Adrenal gland (tissue), 12 donors: Measurements from ENCODE around the gene SP100. TPM values are rescaled to one million over a fixed set of nuclear protein-coding genes. Genes with fewer than 3 reads are reported as not detected.

Experiments
- DNase-seq, 7 donors: peaks; one replicate each; pipeline ENCODE4 v3.0.0-alpha.2; 2019 to 2020
- H3K27ac ChIP-seq, 5 donors: fragments of 200-600 bp; sonication (generic) in 4 of 5; 1 replicate in 3 of 5; 2 replicates in 2 of 5; pipeline versions ENCODE4 v1.5.1 to v1.8.0; 2016 to 2020; ENCODE audit warnings: mild to moderate bottlenecking in 1 of 5
- H3K27me3 ChIP-seq: fragments of 200-600 bp; 2 replicates; pipeline ENCODE4 v1.8.0; 2021
- H3K36me3 ChIP-seq, 2 donors: fragments of 200-600 bp; replicated peaks in 1 of 2; 1 replicate in 1 of 2; 2 replicates in 1 of 2; pipeline versions ENCODE4 v1.5.1 to v1.8.0; 2018 to 2022
- H3K4me1 ChIP-seq, 2 donors: fragments of 200-600 bp; replicated peaks in 1 of 2; 1 replicate in 1 of 2; 2 replicates in 1 of 2; pipeline versions ENCODE4 v1.5.1 to v1.8.0; 2018 to 2021
- H3K4me3 ChIP-seq, 4 donors: fragments of 200-600 bp; sonication (generic) in 3 of 4; one replicate each; pipeline ENCODE4 v1.5.1; 2016 to 2018
- H3K9me3 ChIP-seq, 3 donors: fragments of 200-600 bp; sonication (generic) in 1 of 3; replicated peaks in 1 of 3; 1 replicate in 2 of 3; 2 replicates in 1 of 3; pipeline versions ENCODE4 v1.5.1 to v1.8.0; 2016 to 2021
- CTCF ChIP-seq, 6 experiments: fragments of 450-650 bp in 4 of 6; fragments of 200-600 bp in 2 of 6; sonication (generic) in 1 of 6; IDR thresholded peaks; 1 replicate in 5 of 6; 2 replicates in 1 of 6; pipeline versions ENCODE4 v1.5.1 to v1.8.0; 2016 to 2021; ENCODE audit warnings: antibody characterized with exemption in 6 of 6, mild to moderate bottlenecking in 2 of 6, moderate library complexity in 1 of 6
- POLR2A ChIP-seq, 2 donors: fragments of 450-650 bp; IDR thresholded peaks; one replicate each; pipeline ENCODE4 v1.6.1; 2017; ENCODE audit warnings: antibody characterized with exemption in 2 of 2, mild to moderate bottlenecking in 2 of 2, moderate library complexity in 1 of 2
- WGBS, 4 donors: extraction: QIAGEN DNeasy Blood & Tissue Kit in 2 of 4; methylation state at CpG; one replicate each; pipeline versions ENCODE4 v1.1.5 to v1.1.7; 2013 to 2017; 5-methylcytosine and 5-hydroxymethylcytosine counted together
- intact Hi-C, 2 donors: fragments of 100-400 bp; cut with DNase I; formaldehyde crosslinking; loops; one replicate each; pipeline versions ENCODE4 v1.14.1 to v1.15.0; 2022 to 2023
- polyA plus RNA-seq, 3 donors: library from polyadenylated mRNA; stranded (reverse); fragments of 200-250 nt in 2 of 3; fragments of 350-450 nt in 1 of 3; fragmentation: Illumina TruSeq in 1 of 3; extraction: RNeasy Lipid Tissue Mini Kit (QIAGEN cat#74804) in 1 of 3; gene quantifications; one replicate each; pipeline ENCODE4 v1.2.3, GENCODE V29; 2013 to 2014
- total RNA-seq, 9 donors: library from RNA; depleted of rRNA in 4 of 9; stranded (reverse); fragments of >200 nt in 4 of 9; fragments of 120-200 nt in 1 of 9; fragmentation: NEBNext Ultra II Directional in 1 of 9; extraction: Animal tissue kit (Norgen Biotek cat#: 25700) in 1 of 9; gene quantifications; one replicate each; pipeline versions ENCODE4 v1.1.0 to v1.2.4, GENCODE V29; 2013 to 2023
- donor health status: healthy with polysubstance abuse.
- donor health status: Bipolar disorder and iron deficiency.
- donor health status: DM: yes; HTN: yes; CAD: no.
- donor health status: DM: no; HTN: no; CAD: no.
- donor health status: DM: no; HTN: no; CAD: no.
- donor health status: DM: yes; HTN: yes; CAD: no.

The SP100 gene
- total and polyA plus RNA-seq, 12 donors: 59.2 to 147 (median 99.9) TPM

- Histone ChIP-seq H3K9me3 (no peaks in the 10 kb centered on the region), H3K27me3 (no peaks in the 10 kb centered on the region), H3K4me3 (peak overlapping the region in 1 of 4 donors; percentile 53), H3K36me3 (no peaks in the 10 kb centered on the region), H3K27ac (peak overlapping the region in 1 of 5 donors; percentile 86), H3K4me1 (peaks cover 38 to 59% of the 10 kb centered on the region in 2 donors)
- WGBS, 4 donors: 39 to 47% (median 46%) methylated on average over 4 of the region's 4 CpGs
- no peak for TF ChIP-seq CTCF (IDR thresholded peaks at IDR 0.05)
- no peak for TF ChIP-seq POLR2A (IDR thresholded peaks at IDR 0.05)
- DNase-seq: no peak
- intact Hi-C loops: no loop called here
These were observed 1.4 kb downstream of the SP100 start for GRCh38 chr2:230417436-230417835.

- intact Hi-C loops: no loop called here
- Histone ChIP-seq H3K4me1 (peaks cover 42 to 70% of the 10 kb centered on the region in 2 donors), H3K36me3 (no peaks in the 10 kb centered on the region), H3K27ac (peak overlapping the region in 4 of 5 donors; percentile 15 to 70 (median 46)), H3K4me3 (peak overlapping the region in 2 of 4 donors; percentile 3 to 53), H3K27me3 (no peaks in the 10 kb centered on the region), H3K9me3 (no peaks in the 10 kb centered on the region)
- WGBS, 4 donors: 25 to 31% (median 29%) methylated on average over 9 of the region's 9 CpGs
- DNase-seq: peak in 5 of 7 donors; percentile 58 to 70 (median 62)
- TF ChIP-seq POLR2A (IDR thresholded peaks at IDR 0.05) (no peak), CTCF (IDR thresholded peaks at IDR 0.05) (no peak)
These were observed 2.5 kb downstream of the SP100 start for GRCh38 chr2:230418341-230419016.

DNA sequence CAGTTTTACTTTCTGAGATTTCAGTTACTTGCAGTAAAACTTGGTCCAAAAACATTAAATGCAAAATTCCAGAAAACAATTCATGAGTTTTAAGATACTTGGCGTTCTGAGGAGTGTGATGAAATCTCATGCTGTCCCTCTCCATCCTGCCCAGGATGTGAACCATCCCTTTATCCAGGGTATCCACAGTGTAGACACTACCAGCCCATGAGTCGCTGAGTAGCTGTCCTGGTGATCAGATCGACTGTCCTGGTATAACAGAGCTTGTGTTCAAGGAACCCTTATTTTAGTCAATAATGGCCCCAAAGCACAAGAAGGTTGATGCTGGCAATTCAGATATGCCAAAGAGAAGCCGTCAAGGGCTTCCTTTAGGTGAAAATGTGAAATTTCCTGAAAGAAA, 3.2 kb downstream of the SP100 start:
- whole genome bisulfite sequencing, 4 donors: 79 to 86% (median 85%) methylated on average over 4 of the region's 4 CpGs
- peaks cover 49 to 77% of the 10 kb centered on the region in 2 donors for H3K4me1 ChIP-seq

DNA sequence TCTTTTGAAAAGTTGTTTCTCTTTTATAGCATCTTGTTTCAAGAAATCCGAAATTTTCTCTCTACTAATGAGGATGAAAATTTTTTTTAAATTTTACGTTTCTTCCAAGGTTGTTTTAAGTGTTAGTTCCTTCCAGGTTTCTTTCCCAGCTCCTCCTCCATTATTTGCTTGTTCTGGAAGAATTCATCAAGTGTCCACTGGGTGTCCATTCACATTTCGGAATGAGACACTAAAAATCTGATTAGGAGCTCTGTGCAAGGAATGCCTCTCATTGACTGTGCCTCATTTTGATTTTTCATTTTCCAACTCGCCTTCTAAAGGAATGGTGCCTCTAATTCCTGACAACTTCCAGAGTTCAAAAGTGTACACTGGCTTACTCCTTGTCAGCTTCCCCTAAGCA, 6.1 kb downstream of the SP100 start:
- H3K9me3 ChIP-seq: no peaks in the 10 kb centered on the region
- no peaks in the 10 kb centered on the region for H3K36me3 ChIP-seq
- DNase-seq: no peak
- no peak for TF ChIP-seq POLR2A (IDR thresholded peaks at IDR 0.05)
- peak in 3 of 6 experiments; percentile 15 to 33 (median 19) for TF ChIP-seq CTCF (IDR thresholded peaks at IDR 0.05)
- no peaks in the 10 kb centered on the region for H3K27me3 ChIP-seq
- H3K4me1 ChIP-seq: peaks cover 52 to 93% of the 10 kb centered on the region in 2 donors
- no peak overlapping the region for H3K27ac ChIP-seq
- intact Hi-C loops: no loop called here
- WGBS, 4 donors: 66 to 76% (median 76%) methylated on average over 4 of the region's 4 CpGs
- H3K4me3 ChIP-seq: no peak overlapping the region

More for the DNA sequence above, 3.2 kb downstream of the SP100 start:
- no peaks in the 10 kb centered on the region for H3K36me3 ChIP-seq
- H3K9me3 ChIP-seq: no peaks in the 10 kb centered on the region
- TF ChIP-seq POLR2A (IDR thresholded peaks at IDR 0.05) (no peak), CTCF (IDR thresholded peaks at IDR 0.05) (no peak)
- peak overlapping the region in 1 of 5 donors; percentile 56 for H3K27ac ChIP-seq
- no peaks in the 10 kb centered on the region for H3K27me3 ChIP-seq
- DNase-seq: no peak
- intact Hi-C loops: no loop called here
- H3K4me3 ChIP-seq: peak overlapping the region in 1 of 4 donors; percentile 53
